ENCODE data around the gene TNS3.
A peak's percentile ranks its signal among the peaks of the same experiment; 100 is the strongest.

Gene TNS3

DNA sequence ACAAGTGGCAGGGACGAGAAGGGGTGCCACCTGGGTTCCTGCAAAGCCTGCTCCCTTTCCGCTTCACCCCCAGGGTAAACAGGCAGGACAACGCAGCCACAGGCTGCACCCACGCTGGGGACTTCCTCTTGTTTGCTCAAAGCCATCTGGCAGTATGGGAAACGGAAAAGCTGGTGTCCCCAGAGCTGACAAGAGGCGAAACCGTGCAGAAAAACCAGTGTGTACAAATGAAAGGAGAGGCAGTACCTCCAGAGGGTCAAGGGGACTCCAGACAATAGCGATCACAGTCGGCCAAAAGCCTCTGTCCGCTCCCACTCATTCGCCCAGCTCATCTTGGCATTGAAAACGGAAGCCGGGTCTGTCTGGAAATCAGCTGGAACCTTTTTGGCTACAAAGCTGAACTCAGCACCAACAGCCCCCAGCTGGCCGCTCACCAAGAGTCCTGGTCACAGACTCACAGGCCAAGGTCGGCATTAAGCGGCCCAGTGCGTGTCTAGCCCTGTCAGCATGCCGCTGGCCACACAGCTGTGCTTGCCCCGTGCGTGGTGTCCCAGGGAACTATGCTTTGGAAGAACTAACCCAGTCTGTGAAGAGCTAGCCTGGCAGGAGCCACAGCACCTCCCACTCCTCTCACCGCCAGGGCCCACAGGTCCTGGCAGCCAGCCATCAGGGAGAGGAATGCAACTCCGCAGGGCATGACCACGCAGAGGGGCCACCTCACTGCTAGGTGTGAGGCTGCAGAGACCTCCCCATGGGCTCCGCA lies 10.4 kb downstream of the TNS3 start:
- peaks cover 81% of the 10 kb centered on the region for H3K4me1 Mint-ChIP-seq
- peak overlapping the region; percentile 30 for H3K4me3 Mint-ChIP-seq
- peaks cover 31% of the 10 kb centered on the region for H3K36me3 Mint-ChIP-seq (ENCODE audit: low read depth)
- TF ChIP-seq CTCF (IDR thresholded peaks at IDR 0.05): no peak
- peaks cover 4% of the 10 kb centered on the region for H3K27me3 Mint-ChIP-seq (ENCODE audit: low read depth, poor library complexity)
- no peak for DNase-seq
- H3K27ac Mint-ChIP-seq: peak overlapping the region; percentile 72
- H3K9me3 Mint-ChIP-seq: no peaks in the 10 kb centered on the region

DNA sequence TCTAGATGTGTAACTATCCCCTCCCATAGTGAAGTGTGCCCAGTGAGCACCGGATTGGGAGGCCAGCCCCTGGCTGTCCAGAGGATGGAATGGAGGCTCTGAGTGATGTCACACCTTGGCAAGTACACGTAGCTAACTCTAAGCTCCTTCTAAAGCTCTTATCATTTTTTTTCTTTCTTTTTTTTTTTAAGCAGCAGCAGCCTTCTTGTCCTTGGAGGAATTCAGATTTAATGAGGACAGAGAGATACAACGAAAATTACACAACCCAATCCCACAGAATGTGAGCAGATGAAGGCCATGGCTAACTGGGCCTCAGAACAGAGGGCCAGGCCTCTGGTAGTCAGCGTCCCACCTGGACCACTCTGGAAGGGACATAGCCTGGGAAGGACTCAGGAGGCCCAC lies 11.3 kb downstream of the TNS3 start:
- Mint-ChIP-seq H3K27me3 (ENCODE audit: low read depth, poor library complexity) (no peaks in the 10 kb centered on the region), H3K36me3 (ENCODE audit: low read depth) (peaks cover 26% of the 10 kb centered on the region), H3K4me1 (peaks cover 79% of the 10 kb centered on the region), H3K9me3 (no peaks in the 10 kb centered on the region), H3K27ac (peak overlapping the region; percentile 27), H3K4me3 (no peak overlapping the region)
- no peak for TF ChIP-seq CTCF (IDR thresholded peaks at IDR 0.05)
- no peak for DNase-seq

DNA sequence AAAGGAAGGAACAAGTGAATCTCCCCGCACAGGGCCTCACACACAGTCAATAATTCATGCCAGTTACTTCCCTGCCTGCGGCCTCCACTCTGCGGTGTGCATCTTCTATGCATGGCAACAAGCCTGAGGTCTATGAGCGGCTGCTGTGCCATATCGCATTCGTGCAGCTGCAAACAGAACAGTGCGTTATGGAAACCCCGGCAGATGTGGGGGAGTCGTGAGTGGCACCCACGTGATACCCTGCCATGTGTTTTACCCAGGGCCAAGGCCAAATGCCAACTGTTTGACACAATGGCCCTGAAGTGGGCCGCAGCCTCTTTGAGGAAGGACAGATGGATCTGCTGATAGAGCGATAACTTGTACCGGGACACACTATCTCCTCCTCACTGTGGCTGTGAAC lies 13.4 kb downstream of the TNS3 start:
- H3K27ac Mint-ChIP-seq: peak overlapping the region; percentile 48
- no peak for DNase-seq
- peaks cover 25% of the 10 kb centered on the region for H3K36me3 Mint-ChIP-seq (ENCODE audit: low read depth)
- peaks cover 63% of the 10 kb centered on the region for H3K4me1 Mint-ChIP-seq
- TF ChIP-seq CTCF (IDR thresholded peaks at IDR 0.05): no peak
- H3K27me3 Mint-ChIP-seq (ENCODE audit: low read depth, poor library complexity): no peaks in the 10 kb centered on the region
- H3K9me3 Mint-ChIP-seq: peaks cover 4% of the 10 kb centered on the region
- no peak overlapping the region for H3K4me3 Mint-ChIP-seq

DNA sequence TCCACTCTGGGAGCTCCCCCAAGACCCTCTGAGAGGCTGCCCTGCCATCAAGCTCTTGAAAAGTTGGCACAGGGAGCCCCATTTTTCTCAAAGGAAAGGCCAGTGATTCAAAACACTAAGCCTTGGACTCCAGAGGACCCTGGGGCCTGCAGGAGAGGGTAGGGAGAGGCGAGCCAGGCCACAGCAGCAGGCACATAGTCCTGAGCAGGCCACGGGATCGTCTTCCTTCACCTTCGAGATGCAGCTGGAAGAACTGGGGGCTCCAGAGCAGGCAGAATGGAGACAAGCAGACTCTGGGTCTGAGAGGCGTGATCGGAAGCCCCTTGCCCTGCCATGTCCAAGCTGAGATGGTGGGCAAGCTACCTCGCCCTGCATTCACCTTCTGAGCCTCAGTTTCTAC lies 13.9 kb downstream of the TNS3 start:
- TF ChIP-seq CTCF (IDR thresholded peaks at IDR 0.05): no peak
- H3K4me1 Mint-ChIP-seq: peaks cover 58% of the 10 kb centered on the region
- H3K27ac Mint-ChIP-seq: no peak overlapping the region
- peaks cover 4% of the 10 kb centered on the region for H3K9me3 Mint-ChIP-seq
- no peaks in the 10 kb centered on the region for H3K27me3 Mint-ChIP-seq (ENCODE audit: low read depth, poor library complexity)
- peaks cover 29% of the 10 kb centered on the region for H3K36me3 Mint-ChIP-seq (ENCODE audit: low read depth)
- no peak overlapping the region for H3K4me3 Mint-ChIP-seq
- DNase-seq: no peak

- no peak for TF ChIP-seq CTCF (IDR thresholded peaks at IDR 0.05)
- DNase-seq: no peak
- Mint-ChIP-seq H3K27ac (no peak overlapping the region), H3K9me3 (peaks cover 4% of the 10 kb centered on the region), H3K4me3 (no peak overlapping the region), H3K36me3 (ENCODE audit: low read depth) (peaks cover 25% of the 10 kb centered on the region), H3K27me3 (ENCODE audit: low read depth, poor library complexity) (no peaks in the 10 kb centered on the region), H3K4me1 (peaks cover 35% of the 10 kb centered on the region)
Measured at GRCh38 chr7:47565640-47566250, 16.2 kb downstream of the TNS3 start.

GRCh38 chr7:47563521-47563920 lies 18.4 kb downstream of the TNS3 start:
- peaks cover 4% of the 10 kb centered on the region for H3K9me3 Mint-ChIP-seq

More at GRCh38 chr7:47563521-47563920, 18.4 kb downstream of the TNS3 start:
- Mint-ChIP-seq H3K4me1 (peaks cover 31% of the 10 kb centered on the region), H3K27ac (no peak overlapping the region), H3K36me3 (ENCODE audit: low read depth) (peaks cover 29% of the 10 kb centered on the region), H3K4me3 (no peak overlapping the region), H3K27me3 (ENCODE audit: low read depth, poor library complexity) (peaks cover 3% of the 10 kb centered on the region)
- no peak for TF ChIP-seq CTCF (IDR thresholded peaks at IDR 0.05)
- DNase-seq: no peak

Measured in nephron progenitor cell (in vitro differentiated cells).